ENCODE results near the gene SMAD3. TPM values are rescaled to one million over a fixed set of nuclear protein-coding genes. Genes with fewer than 3 reads are reported as not detected.

Gene SMAD3
- total RNA-seq, 2 experiments from 2014 or later, result 41.2 to 77.8 TPM

DNA sequence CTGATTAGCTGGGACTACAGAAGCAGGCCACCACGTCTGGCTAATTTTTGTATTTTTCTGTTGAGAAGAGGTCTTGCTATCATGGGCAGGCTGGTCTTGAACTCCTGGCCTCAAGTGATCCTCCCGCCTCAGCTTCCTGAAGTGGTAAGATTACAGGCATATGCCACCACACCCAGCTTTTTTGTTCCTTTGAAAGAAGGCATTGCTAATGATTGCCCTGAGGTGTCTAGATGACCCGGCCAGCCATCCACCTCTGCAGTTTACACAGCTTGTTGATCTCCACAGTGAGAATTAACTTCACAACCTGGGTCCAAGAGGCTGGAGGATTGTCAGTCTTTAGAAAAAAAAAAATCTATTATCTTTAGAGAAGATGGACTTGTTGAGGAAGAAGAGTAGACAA is 58.7 kb downstream of the SMAD3 start:
- TF ChIP-seq EZH2phosphoT487 (IDR thresholded peaks at IDR 0.05; ENCODE audit: borderline replicate concordance, low read depth, low read length), result no peak
- TF ChIP-seq, protein P1, sequence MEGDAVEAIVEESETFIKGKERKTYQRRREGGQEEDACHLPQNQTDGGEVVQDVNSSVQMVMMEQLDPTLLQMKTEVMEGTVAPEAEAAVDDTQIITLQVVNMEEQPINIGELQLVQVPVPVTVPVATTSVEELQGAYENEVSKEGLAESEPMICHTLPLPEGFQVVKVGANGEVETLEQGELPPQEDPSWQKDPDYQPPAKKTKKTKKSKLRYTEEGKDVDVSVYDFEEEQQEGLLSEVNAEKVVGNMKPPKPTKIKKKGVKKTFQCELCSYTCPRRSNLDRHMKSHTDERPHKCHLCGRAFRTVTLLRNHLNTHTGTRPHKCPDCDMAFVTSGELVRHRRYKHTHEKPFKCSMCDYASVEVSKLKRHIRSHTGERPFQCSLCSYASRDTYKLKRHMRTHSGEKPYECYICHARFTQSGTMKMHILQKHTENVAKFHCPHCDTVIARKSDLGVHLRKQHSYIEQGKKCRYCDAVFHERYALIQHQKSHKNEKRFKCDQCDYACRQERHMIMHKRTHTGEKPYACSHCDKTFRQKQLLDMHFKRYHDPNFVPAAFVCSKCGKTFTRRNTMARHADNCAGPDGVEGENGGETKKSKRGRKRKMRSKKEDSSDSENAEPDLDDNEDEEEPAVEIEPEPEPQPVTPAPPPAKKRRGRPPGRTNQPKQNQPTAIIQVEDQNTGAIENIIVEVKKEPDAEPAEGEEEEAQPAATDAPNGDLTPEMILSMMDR (conservative IDR thresholded peaks at IDR 0.05; ENCODE audit: low read length), result no peak
- Histone ChIP-seq H3K79me2 (ENCODE audit: insufficient read depth, low read depth, low read length) (peaks cover 26% of the 10 kb centered on the region; the same call in 1 of the 2 replicates), H4K20me1 (ENCODE audit: insufficient read depth, low read length) (no peaks in the 10 kb centered on the region), H3K4me1 (ENCODE audit: insufficient read depth, low read length, poor library complexity, severe bottlenecking) (peaks cover 35% of the 10 kb centered on the region), H3K27ac (ENCODE audit: low read depth, low read length, poor library complexity, severe bottlenecking) (no peak overlapping the region), H3K9me2 (ENCODE audit: insufficient read depth, low read length) (no peaks in the 10 kb centered on the region), H3K4me2 (ENCODE audit: low read length) (no peak overlapping the region), H3K4me3 (ENCODE audit: low read depth, low read length, poor library complexity, severe bottlenecking) (no peak overlapping the region), H2AFZ (ENCODE audit: low read length) (no peak overlapping the region), H3K9me3 (ENCODE audit: low read length) (no peaks in the 10 kb centered on the region), H3K36me3 (ENCODE audit: insufficient read depth, low read length) (peaks cover 8% of the 10 kb centered on the region; the same call in 1 of the 2 replicates)
- DNase-seq (ENCODE audit: low spot score), result no peak
- POLR2A ChIA-PET, result interaction anchor here (0.7 to 2.1 kb wide), 5 partner anchors 10 to 46 kb away, joined by 3 to 6 read pairs (median 4); no protein-coding TSS in a partner anchor
- BruUV-seq (replicated peaks), result no TSS peak
- intact Hi-C loops (cut with micrococcal nuclease; ENCODE audit: unreplicated experiment), result no loop called here
- CTCF ChIA-PET (ENCODE audit: unreplicated experiment), result no interaction called here

- Histone ChIP-seq H3K27ac (ENCODE audit: low read depth, low read length, poor library complexity, severe bottlenecking) (no peak overlapping the region), H3K4me1 (ENCODE audit: insufficient read depth, low read length, poor library complexity, severe bottlenecking) (peaks cover 26% of the 10 kb centered on the region), H3K4me3 (ENCODE audit: low read depth, low read length, poor library complexity, severe bottlenecking) (no peak overlapping the region), H3K9me3 (ENCODE audit: low read length) (no peaks in the 10 kb centered on the region), H3K79me2 (ENCODE audit: insufficient read depth, low read depth, low read length) (peaks cover 26% of the 10 kb centered on the region; the same call in 1 of the 2 replicates), H4K20me1 (ENCODE audit: insufficient read depth, low read length) (no peaks in the 10 kb centered on the region), H3K4me2 (ENCODE audit: low read length) (no peak overlapping the region), H2AFZ (ENCODE audit: low read length) (no peak overlapping the region), H3K9me2 (ENCODE audit: insufficient read depth, low read length) (no peaks in the 10 kb centered on the region), H3K36me3 (ENCODE audit: insufficient read depth, low read length) (peaks cover 8% of the 10 kb centered on the region; the same call in 1 of the 2 replicates)
- CTCF ChIA-PET (ENCODE audit: unreplicated experiment), result no interaction called here
- intact Hi-C loops (cut with micrococcal nuclease; ENCODE audit: unreplicated experiment), result no loop called here
- no peak for DNase-seq (ENCODE audit: low spot score)
- TF ChIP-seq EZH2phosphoT487 (IDR thresholded peaks at IDR 0.05; ENCODE audit: borderline replicate concordance, low read depth, low read length), result no peak
- TF ChIP-seq, protein P1 (conservative IDR thresholded peaks at IDR 0.05; ENCODE audit: low read length), result no peak
- BruUV-seq (replicated peaks), result no TSS peak
- POLR2A ChIA-PET, result interaction anchor here (0.7 to 2.1 kb wide), 4 partner anchors 9 to 47 kb away, joined by 3 to 6 read pairs (median 4); no protein-coding TSS in a partner anchor
Measured at GRCh38 chr15:67124911-67125588, 59.6 kb downstream of the SMAD3 start.
